HCT116 (cell line): ENCODE data around the gene SBF2. TPM values are rescaled to one million over a fixed set of nuclear protein-coding genes. Genes with fewer than 3 reads are reported as not detected.

Experiments
- ATAC-seq: fragments of 200-7000 bp; cut with Tn5 transposase; 2 replicates; pipeline ENCODE4 v1.9.1; 2020; ENCODE audit warnings: mild to moderate bottlenecking, moderate library complexity
- BruUV-seq: library from RNA; stranded (reverse); fragments of 400-500 nt; replicated peaks from 2 replicates; lab custom pipeline; 2021; lab: Mats Ljungman, UMichigan
- CTCF ChIA-PET: fragments of 300-600 bp; sonication (Branson Sonifier 250); formaldehyde crosslinking; loops from one replicate; lab custom pipeline; 2021; ENCODE audit warnings: antibody characterized with exemption; lab: Charles Lee
- POLR2A ChIA-PET: fragments of 300-600, 350-600 bp; sonication (Branson Sonifier 250); formaldehyde crosslinking; loops from one replicate; lab custom pipeline; 2021; ENCODE audit warnings: antibody characterized with exemption; lab: Charles Lee
- RAD21 ChIA-PET, 2 experiments: fragments of 300-600 bp; sonication (Branson Sonifier 250); formaldehyde crosslinking; loops; one replicate each; lab custom pipeline; 2023; ENCODE audit warnings: low total read pairs in 2 of 2; ENCODE audit not compliant: uncharacterized antibody in 2 of 2, unreplicated experiment in 2 of 2, low non-redundant PET in 1 of 2; lab: Charles Lee
- DNase-seq: peaks from one replicate; pipeline ENCODE4 v3.0.0-alpha.2; 2010; ENCODE audit warnings: low read depth, low spot score
- H2AFZ ChIP-seq: fragments of 200-600 bp; shearing (Covaris generic), sonication (generic); 2 replicates; pipeline ENCODE4 v1.6.1; 2017; ENCODE audit warnings: low read depth, mixed run types, mixed read lengths, antibody characterized with exemption, low read length; ENCODE audit not compliant: poor library complexity, severe bottlenecking
- H3K27ac ChIP-seq: 2 replicates; pipeline ENCODE4 v1.5.1; 2012; ENCODE audit warnings: low read depth, low read length
- H3K27me3 ChIP-seq: fragments of 200-600 bp; sonication (generic); 2 replicates; pipeline ENCODE4 v1.6.1; 2016; ENCODE audit warnings: mixed run types, low read length, mixed read lengths; ENCODE audit not compliant: insufficient read depth
- H3K36me3 ChIP-seq, 2 experiments: fragments of 200-500 bp in 1 of 2; fragments of 200-600 bp in 1 of 2; sonication (Bioruptor generic) in 1 of 2; sonication (generic) in 1 of 2; 2 replicates each; pipeline versions ENCODE4 v1.5.1 to v1.6.1; 2014 to 2016; ENCODE audit warnings: low read length in 2 of 2, inconsistent platforms in 1 of 2, mixed read lengths in 1 of 2, mixed run types in 1 of 2; ENCODE audit not compliant: insufficient read depth in 2 of 2, control insufficient read depth in 1 of 2
- H3K4me1 ChIP-seq, 2 experiments: fragments of 200-600 bp in 1 of 2; sonication (generic) in 1 of 2; 2 replicates each; pipeline versions ENCODE4 v1.5.1 to v1.6.1; 2012 to 2017; ENCODE audit warnings: low read length in 2 of 2, inconsistent platforms in 1 of 2, mild to moderate bottlenecking in 1 of 2, mixed read lengths in 1 of 2, mixed run types in 1 of 2, moderate library complexity in 1 of 2; ENCODE audit not compliant: insufficient read depth in 2 of 2, control insufficient read depth in 1 of 2
- H3K4me2 ChIP-seq: fragments of 200-600 bp; sonication (generic); 2 replicates; pipeline ENCODE4 v1.6.1; 2017; ENCODE audit warnings: mixed run types, low read length, mixed read lengths
- H3K4me3 ChIP-seq, 2 experiments: fragments of 200-600 bp in 1 of 2; sonication (generic) in 1 of 2; replicated peaks in 1 of 2; 2 replicates each; pipeline ENCODE4 v1.5.1; 2011 to 2016; ENCODE audit warnings: low read length in 2 of 2, control low read depth in 1 of 2, low read depth in 1 of 2, mild to moderate bottlenecking in 1 of 2, mixed read lengths in 1 of 2, mixed run types in 1 of 2
- H3K79me2 ChIP-seq: fragments of 200-600 bp; sonication (generic); 2 replicates; pipeline ENCODE4 v1.6.1; 2017; ENCODE audit warnings: mild to moderate bottlenecking, mixed run types, low read length, moderate library complexity, mixed read lengths; ENCODE audit not compliant: insufficient read depth
- H3K9ac ChIP-seq: fragments of 200-600 bp; sonication (generic); 2 replicates; pipeline ENCODE4 v1.6.1; 2016; ENCODE audit warnings: low read length, mixed read lengths
- H3K9me2 ChIP-seq: fragments of 200-600 bp; sonication (generic), shearing (Covaris generic); 2 replicates; pipeline ENCODE4 v1.6.1; 2017; ENCODE audit warnings: mixed run types, mild to moderate bottlenecking, moderate library complexity; ENCODE audit not compliant: insufficient read depth
- H3K9me3 ChIP-seq, 2 experiments: fragments of 200-500 bp in 1 of 2; fragments of 200-600 bp in 1 of 2; sonication (Bioruptor generic) in 1 of 2; sonication (generic) in 1 of 2; 2 replicates each; pipeline ENCODE4 v1.6.1; 2014 to 2017; ENCODE audit warnings: low read length in 2 of 2, mixed read lengths in 2 of 2, inconsistent platforms in 1 of 2, low read depth in 1 of 2, mild to moderate bottlenecking in 1 of 2, mixed run types in 1 of 2, moderate library complexity in 1 of 2; ENCODE audit not compliant: control insufficient read depth in 1 of 2, insufficient read depth in 1 of 2
- H4K20me1 ChIP-seq: fragments of 200-600 bp; sonication (generic), shearing (Covaris generic); 2 replicates; pipeline ENCODE4 v1.6.1; 2017; ENCODE audit warnings: mixed run types, mild to moderate bottlenecking, moderate library complexity; ENCODE audit not compliant: insufficient read depth
- ATF3 ChIP-seq: IDR thresholded peaks from 2 replicates; pipeline ENCODE4 v1.6.1; 2012
- CBX3 ChIP-seq: IDR thresholded peaks from 2 replicates; pipeline ENCODE4 v1.6.1; 2012; ENCODE audit warnings: low read depth
- CTCF ChIP-seq, 3 experiments: fragments of 200-600 bp in 1 of 3; sonication (generic) in 1 of 3; IDR thresholded peaks in 2 of 3; conservative IDR thresholded peaks in 1 of 3; 2 replicates each; pipeline ENCODE4 v1.5.1; 2012 to 2017; ENCODE audit warnings: low read depth in 2 of 3, low read length in 2 of 3, antibody characterized with exemption in 1 of 3, borderline replicate concordance in 1 of 3, control low read depth in 1 of 3, mild to moderate bottlenecking in 1 of 3, mixed read lengths in 1 of 3, mixed run types in 1 of 3, moderate library complexity in 1 of 3; ENCODE audit not compliant: insufficient read depth in 1 of 3
- EGR1 ChIP-seq: IDR thresholded peaks from 2 replicates; pipeline ENCODE4 v1.6.1; 2012; ENCODE audit warnings: low read depth
- EZH2 ChIP-seq: fragments of 200-600 bp; sonication (generic); IDR thresholded peaks from 2 replicates; pipeline ENCODE4 v1.6.1; 2017; ENCODE audit warnings: antibody characterized with exemption, mixed run types
- FOSL1 ChIP-seq: IDR thresholded peaks from 2 replicates; pipeline ENCODE4 v1.6.1; 2012; ENCODE audit warnings: low read depth
- JUND ChIP-seq: IDR thresholded peaks from 2 replicates; pipeline ENCODE4 v1.6.1; 2012
- MAX ChIP-seq: IDR thresholded peaks from 2 replicates; pipeline ENCODE4 v1.6.1; 2012
- POLR2A ChIP-seq: IDR thresholded peaks from 2 replicates; pipeline ENCODE4 v1.7.0; 2011; ENCODE audit warnings: borderline replicate concordance; ENCODE audit not compliant: insufficient read depth, insufficient read length; ENCODE audit errors: extremely low read depth
- POLR2AphosphoS5 ChIP-seq: IDR thresholded peaks from 2 replicates; pipeline ENCODE4 v1.6.1; 2011; ENCODE audit warnings: mild to moderate bottlenecking, low read depth, low read length, moderate library complexity
- RAD21 ChIP-seq: IDR thresholded peaks from 2 replicates; pipeline ENCODE4 v1.6.1; 2012; ENCODE audit warnings: low read depth, mild to moderate bottlenecking
- SIN3A ChIP-seq: IDR thresholded peaks from 2 replicates; pipeline ENCODE4 v1.6.1; 2012; ENCODE audit warnings: low read depth
- SP1 ChIP-seq: IDR thresholded peaks from 2 replicates; pipeline ENCODE4 v1.6.1; 2012; ENCODE audit warnings: low read depth
- TCF7L2 ChIP-seq: IDR thresholded peaks from 2 replicates; pipeline ENCODE4 v1.7.0; 2011; ENCODE audit warnings: borderline replicate concordance, inconsistent platforms; ENCODE audit not compliant: insufficient read depth, insufficient read length; ENCODE audit errors: extremely low read depth
- YY1 ChIP-seq: IDR thresholded peaks from 2 replicates; pipeline ENCODE4 v1.6.1; 2011; ENCODE audit warnings: low read length, low read depth, moderate library complexity, mild to moderate bottlenecking; ENCODE audit not compliant: insufficient replicate concordance; ENCODE audit errors: extremely low read depth
- ZBTB33 ChIP-seq: IDR thresholded peaks from 2 replicates; pipeline ENCODE4 v1.6.1; 2011; ENCODE audit warnings: mild to moderate bottlenecking, low read length, moderate library complexity; ENCODE audit not compliant: insufficient replicate concordance; ENCODE audit errors: extremely low read depth
- ZFX ChIP-seq: fragments of 450-650 bp; IDR thresholded peaks from 2 replicates; pipeline ENCODE4 v1.6.1; 2017
- ZNF274 ChIP-seq: fragments of 200-500 bp; sonication (Bioruptor generic); IDR thresholded peaks from 2 replicates; pipeline ENCODE4 v1.6.1; 2014; ENCODE audit warnings: mild to moderate bottlenecking, low read depth, low read length, inconsistent platforms
- intact Hi-C: fragments of 100-400 bp; cut with micrococcal nuclease; formaldehyde crosslinking; loops from 2 replicates; pipeline ENCODE4 v1.10.0; 2022
- total RNA-seq: library from RNA; stranded (reverse); gene quantifications from one replicate; pipeline ENCODE4 v1.2.1, GENCODE V29; 2021; ENCODE audit not compliant: unreplicated experiment
- TF ChIP-seq, protein P1 (sequence below): IDR thresholded peaks from 2 replicates; pipeline ENCODE4 v1.6.1; 2012; ENCODE audit warnings: low read depth

Gene SBF2
- total RNA-seq, 1 experiment from 2014 or later, result 35.0 TPM

DNA sequence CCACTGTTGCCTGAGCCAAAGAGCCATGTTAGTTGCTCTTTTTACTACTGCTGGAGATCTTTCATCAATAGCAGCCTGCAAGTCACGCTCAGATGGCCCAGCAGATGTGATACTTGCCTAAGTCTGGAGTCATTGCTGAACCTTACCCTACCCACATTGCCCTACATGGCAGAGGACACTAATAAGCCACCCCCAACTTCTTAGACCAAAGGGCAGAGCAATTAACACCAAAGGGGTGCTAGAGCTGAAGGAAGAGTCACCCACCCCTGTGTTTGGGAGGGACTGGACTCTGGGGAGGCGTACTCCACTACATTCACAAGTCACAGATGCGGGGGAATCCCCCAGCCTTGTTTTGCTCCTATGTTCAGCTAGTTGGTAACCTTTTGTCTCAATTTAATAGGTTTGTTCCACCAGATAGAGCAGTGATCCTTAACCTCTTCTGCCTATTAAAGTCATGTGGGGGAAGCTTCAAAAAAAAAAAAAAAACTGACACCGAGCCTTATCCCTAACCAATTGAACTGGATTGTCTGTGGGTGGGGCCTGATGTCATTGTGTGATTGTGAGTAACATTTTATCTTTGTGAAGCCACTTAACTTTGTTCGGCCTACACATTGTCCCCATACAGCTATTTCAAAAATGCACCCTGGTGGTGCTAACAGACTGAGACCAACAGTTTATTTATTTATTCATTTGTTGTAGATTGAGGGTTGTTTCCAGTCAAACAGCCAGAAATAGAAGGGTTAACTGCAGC lies 23.9 kb upstream of the SBF2 start:
- H3K4me1 ChIP-seq, result peaks cover 5 to 15% of the 10 kb centered on the region in 2 experiments; a peak in 3 of 4 replicates
- H3K27me3 ChIP-seq, result no peaks in the 10 kb centered on the region
- CTCF ChIA-PET, result no interaction called here

More for the DNA sequence above, 23.9 kb upstream of the SBF2 start:
- ATAC-seq (no peak), DNase-seq (no peak)
- Histone ChIP-seq H3K9ac (no peak overlapping the region), H4K20me1 (no peaks in the 10 kb centered on the region), H3K79me2 (no peaks in the 10 kb centered on the region), H3K4me3 (no peak overlapping the region), H3K36me3 (no peaks in the 10 kb centered on the region), H3K9me3 (no peaks in the 10 kb centered on the region), H3K9me2 (no peaks in the 10 kb centered on the region), H3K27ac (no peak overlapping the region), H2AFZ (no peak overlapping the region), H3K4me2 (no peak overlapping the region)
- TF ChIP-seq TCF7L2 (no peak), RAD21 (no peak), POLR2AphosphoS5 (no peak), CTCF (IDR thresholded peaks at IDR 0.05 in 2 of 3, conservative IDR thresholded peaks at IDR 0.05 in 1 of 3; ENCODE audit: borderline replicate concordance in 1 of 3, insufficient read depth in 1 of 3, low read depth in 2 of 3, low read length in 2 of 3) (no peak), JUND (no peak), EGR1 (no peak), FOSL1 (no peak), ZBTB33 (no peak), YY1 (no peak), MAX (no peak), POLR2A (no peak), ZFX (no peak), ATF3 (no peak), CBX3 (no peak), ZNF274 (no peak), SP1 (no peak), SIN3A (no peak), EZH2 (no peak)
- TF ChIP-seq, protein P1, sequence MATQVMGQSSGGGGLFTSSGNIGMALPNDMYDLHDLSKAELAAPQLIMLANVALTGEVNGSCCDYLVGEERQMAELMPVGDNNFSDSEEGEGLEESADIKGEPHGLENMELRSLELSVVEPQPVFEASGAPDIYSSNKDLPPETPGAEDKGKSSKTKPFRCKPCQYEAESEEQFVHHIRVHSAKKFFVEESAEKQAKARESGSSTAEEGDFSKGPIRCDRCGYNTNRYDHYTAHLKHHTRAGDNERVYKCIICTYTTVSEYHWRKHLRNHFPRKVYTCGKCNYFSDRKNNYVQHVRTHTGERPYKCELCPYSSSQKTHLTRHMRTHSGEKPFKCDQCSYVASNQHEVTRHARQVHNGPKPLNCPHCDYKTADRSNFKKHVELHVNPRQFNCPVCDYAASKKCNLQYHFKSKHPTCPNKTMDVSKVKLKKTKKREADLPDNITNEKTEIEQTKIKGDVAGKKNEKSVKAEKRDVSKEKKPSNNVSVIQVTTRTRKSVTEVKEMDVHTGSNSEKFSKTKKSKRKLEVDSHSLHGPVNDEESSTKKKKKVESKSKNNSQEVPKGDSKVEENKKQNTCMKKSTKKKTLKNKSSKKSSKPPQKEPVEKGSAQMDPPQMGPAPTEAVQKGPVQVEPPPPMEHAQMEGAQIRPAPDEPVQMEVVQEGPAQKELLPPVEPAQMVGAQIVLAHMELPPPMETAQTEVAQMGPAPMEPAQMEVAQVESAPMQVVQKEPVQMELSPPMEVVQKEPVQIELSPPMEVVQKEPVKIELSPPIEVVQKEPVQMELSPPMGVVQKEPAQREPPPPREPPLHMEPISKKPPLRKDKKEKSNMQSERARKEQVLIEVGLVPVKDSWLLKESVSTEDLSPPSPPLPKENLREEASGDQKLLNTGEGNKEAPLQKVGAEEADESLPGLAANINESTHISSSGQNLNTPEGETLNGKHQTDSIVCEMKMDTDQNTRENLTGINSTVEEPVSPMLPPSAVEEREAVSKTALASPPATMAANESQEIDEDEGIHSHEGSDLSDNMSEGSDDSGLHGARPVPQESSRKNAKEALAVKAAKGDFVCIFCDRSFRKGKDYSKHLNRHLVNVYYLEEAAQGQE, result no peak
- intact Hi-C loops, result no loop called here
- BruUV-seq, result no TSS peak
- ChIA-PET RAD21 (no interaction called here), POLR2A (interaction anchor here (0.6 to 1.9 kb wide), 3 partner anchors 9 to 20 kb away, joined by 3 to 4 read pairs (median 4); partner anchors contain the start of gene ADM)
